ENCODE measurements around the gene CNFN. TPM values are rescaled to one million over a fixed set of nuclear protein-coding genes. Genes with fewer than 3 reads are reported as not detected.

Gene CNFN
- total and polyA plus RNA-seq, 2 experiments from 2014 or later: 6.7 to 54.5 TPM

- Histone ChIP-seq H2AFZ (no peak overlapping the region), H3K79me2 (replicated peaks; ENCODE audit: insufficient read depth) (no peaks in the 10 kb centered on the region), H3F3A (replicated peaks; ENCODE audit: low read depth) (0 out of 2 replicates have a peak, but pooled peaks cover 4% of the 10 kb centered on the region), H3K36me3 (ENCODE audit: insufficient read depth) (no peaks in the 10 kb centered on the region), H3K27me3 (ENCODE audit: insufficient read depth) (no peaks in the 10 kb centered on the region), H3K4me3 (no peak overlapping the region), H3K27ac (ENCODE audit: low read depth) (no peak overlapping the region), H3K9me2 (ENCODE audit: insufficient read depth) (no peaks in the 10 kb centered on the region), H4K20me1 (replicated peaks; ENCODE audit: insufficient read depth) (no peaks in the 10 kb centered on the region), H3K4me2 (no peak overlapping the region), H3K4me1 (ENCODE audit: insufficient read depth) (no peaks in the 10 kb centered on the region)
- no peak overlapping the region; the same call in 2 of the 3 replicates for H3K4me3 Mint-ChIP-seq
- DNase-seq (ENCODE audit: low spot score) (no peak), ATAC-seq (no peak)
- H3K4me1 Mint-ChIP-seq: peaks cover 5% of the 10 kb centered on the region
- peaks cover 3% of the 10 kb centered on the region; the same call in 2 of the 3 replicates for H3K9me3 Mint-ChIP-seq
- H3K36me3 Mint-ChIP-seq (ENCODE audit: low read depth): peaks cover 21% of the 10 kb centered on the region
- peaks cover 16% of the 10 kb centered on the region for H3K27me3 Mint-ChIP-seq (ENCODE audit: insufficient read depth, low read depth, poor library complexity)
- TF ChIP-seq STAT1 (IDR thresholded peaks at IDR 0.05; ENCODE audit: unreplicated experiment): no peak
- no peak for TF ChIP-seq POLR2AphosphoS5 (IDR thresholded peaks at IDR 0.05; ENCODE audit: low read depth)
- TF ChIP-seq REST (IDR thresholded peaks at IDR 0.05; ENCODE audit: unreplicated experiment): no peak
- TF ChIP-seq NANOG (IDR thresholded peaks at IDR 0.05; ENCODE audit: borderline replicate concordance): no peak
- TF ChIP-seq EZH2phosphoT487 (IDR thresholded peaks at IDR 0.05; ENCODE audit: unreplicated experiment): no peak
- TF ChIP-seq EZH2 (IDR thresholded peaks at IDR 0.05; ENCODE audit: low read depth, unreplicated experiment): no peak
- TF ChIP-seq, protein P1, sequence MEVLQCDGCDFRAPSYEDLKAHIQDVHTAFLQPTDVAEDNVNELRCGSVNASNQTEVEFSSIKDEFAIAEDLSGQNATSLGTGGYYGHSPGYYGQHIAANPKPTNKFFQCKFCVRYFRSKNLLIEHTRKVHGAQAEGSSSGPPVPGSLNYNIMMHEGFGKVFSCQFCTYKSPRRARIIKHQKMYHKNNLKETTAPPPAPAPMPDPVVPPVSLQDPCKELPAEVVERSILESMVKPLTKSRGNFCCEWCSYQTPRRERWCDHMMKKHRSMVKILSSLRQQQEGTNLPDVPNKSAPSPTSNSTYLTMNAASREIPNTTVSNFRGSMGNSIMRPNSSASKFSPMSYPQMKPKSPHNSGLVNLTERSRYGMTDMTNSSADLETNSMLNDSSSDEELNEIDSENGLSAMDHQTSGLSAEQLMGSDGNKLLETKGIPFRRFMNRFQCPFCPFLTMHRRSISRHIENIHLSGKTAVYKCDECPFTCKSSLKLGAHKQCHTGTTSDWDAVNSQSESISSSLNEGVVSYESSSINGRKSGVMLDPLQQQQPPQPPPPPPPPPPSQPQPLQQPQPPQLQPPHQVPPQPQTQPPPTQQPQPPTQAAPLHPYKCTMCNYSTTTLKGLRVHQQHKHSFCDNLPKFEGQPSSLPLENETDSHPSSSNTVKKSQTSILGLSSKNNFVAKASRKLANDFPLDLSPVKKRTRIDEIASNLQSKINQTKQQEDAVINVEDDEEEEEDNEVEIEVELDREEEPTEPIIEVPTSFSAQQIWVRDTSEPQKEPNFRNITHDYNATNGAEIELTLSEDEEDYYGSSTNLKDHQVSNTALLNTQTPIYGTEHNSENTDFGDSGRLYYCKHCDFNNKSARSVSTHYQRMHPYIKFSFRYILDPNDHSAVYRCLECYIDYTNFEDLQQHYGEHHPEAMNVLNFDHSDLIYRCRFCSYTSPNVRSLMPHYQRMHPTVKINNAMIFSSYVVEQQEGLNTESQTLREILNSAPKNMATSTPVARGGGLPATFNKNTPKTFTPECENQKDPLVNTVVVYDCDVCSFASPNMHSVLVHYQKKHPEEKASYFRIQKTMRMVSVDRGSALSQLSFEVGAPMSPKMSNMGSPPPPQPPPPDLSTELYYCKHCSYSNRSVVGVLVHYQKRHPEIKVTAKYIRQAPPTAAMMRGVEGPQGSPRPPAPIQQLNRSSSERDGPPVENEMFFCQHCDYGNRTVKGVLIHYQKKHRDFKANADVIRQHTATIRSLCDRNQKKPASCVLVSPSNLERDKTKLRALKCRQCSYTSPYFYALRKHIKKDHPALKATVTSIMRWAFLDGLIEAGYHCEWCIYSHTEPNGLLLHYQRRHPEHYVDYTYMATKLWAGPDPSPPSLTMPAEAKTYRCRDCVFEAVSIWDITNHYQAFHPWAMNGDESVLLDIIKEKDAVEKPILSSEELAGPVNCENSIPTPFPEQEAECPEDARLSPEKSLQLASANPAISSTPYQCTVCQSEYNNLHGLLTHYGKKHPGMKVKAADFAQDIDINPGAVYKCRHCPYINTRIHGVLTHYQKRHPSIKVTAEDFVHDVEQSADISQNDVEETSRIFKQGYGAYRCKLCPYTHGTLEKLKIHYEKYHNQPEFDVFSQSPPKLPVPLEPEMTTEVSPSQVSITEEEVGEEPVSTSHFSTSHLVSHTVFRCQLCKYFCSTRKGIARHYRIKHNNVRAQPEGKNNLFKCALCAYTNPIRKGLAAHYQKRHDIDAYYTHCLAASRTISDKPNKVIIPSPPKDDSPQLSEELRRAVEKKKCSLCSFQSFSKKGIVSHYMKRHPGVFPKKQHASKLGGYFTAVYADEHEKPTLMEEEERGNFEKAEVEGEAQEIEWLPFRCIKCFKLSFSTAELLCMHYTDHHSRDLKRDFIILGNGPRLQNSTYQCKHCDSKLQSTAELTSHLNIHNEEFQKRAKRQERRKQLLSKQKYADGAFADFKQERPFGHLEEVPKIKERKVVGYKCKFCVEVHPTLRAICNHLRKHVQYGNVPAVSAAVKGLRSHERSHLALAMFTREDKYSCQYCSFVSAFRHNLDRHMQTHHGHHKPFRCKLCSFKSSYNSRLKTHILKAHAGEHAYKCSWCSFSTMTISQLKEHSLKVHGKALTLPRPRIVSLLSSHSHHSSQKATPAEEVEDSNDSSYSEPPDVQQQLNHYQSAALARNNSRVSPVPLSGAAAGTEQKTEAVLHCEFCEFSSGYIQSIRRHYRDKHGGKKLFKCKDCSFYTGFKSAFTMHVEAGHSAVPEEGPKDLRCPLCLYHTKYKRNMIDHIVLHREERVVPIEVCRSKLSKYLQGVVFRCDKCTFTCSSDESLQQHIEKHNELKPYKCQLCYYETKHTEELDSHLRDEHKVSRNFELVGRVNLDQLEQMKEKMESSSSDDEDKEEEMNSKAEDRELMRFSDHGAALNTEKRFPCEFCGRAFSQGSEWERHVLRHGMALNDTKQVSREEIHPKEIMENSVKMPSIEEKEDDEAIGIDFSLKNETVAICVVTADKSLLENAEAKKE (CRISPR knock-in tag; IDR thresholded peaks at IDR 0.05): no peak
- H3K27ac Mint-ChIP-seq: no peak overlapping the region
These were observed 11.6 kb downstream of the CNFN start for GRCh38 chr19:42378225-42379215.
